Measurements from ENCODE around the gene MAP7. TPM values are rescaled to one million over a fixed set of nuclear protein-coding genes. Genes with fewer than 3 reads are reported as not detected.

The MAP7 gene
- polyA plus RNA-seq, 1 donor from 2014 or later: 5.1 TPM

- no peak overlapping the region for H3K27ac ChIP-seq (ENCODE audit: low read length)
These were observed 120.8 kb downstream of the MAP7 start for GRCh38 chr6:136429264-136430065.

DNA sequence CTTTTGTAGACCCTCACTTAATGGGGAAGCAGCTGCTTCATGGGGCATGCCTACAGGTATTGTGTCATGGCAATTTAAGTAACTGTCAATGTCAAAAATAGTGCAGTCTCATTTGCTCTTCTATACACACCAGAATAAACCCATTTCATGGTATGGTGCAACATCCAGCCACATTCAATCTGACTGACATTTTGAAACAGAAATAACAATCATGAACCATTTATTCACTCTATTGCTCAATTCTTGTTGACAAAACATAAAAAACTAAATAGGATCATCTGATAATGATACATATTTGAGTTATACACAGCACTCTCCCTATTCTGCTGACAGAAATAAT, 122.9 kb downstream of the MAP7 start:
- Histone ChIP-seq H4K20me1 (ENCODE audit: insufficient read depth) (no peaks in the 10 kb centered on the region), H3K9ac (ENCODE audit: low read length) (no peak overlapping the region), H3K79me2 (replicated peaks; ENCODE audit: insufficient read depth, low read length) (no peaks in the 10 kb centered on the region), H3K27me3 (ENCODE audit: insufficient read depth, low read depth, low read length) (no peaks in the 10 kb centered on the region), H3K27ac (ENCODE audit: low read length) (no peak overlapping the region), H2AFZ (ENCODE audit: low read depth, low read length) (no peak overlapping the region), H3K36me3 (ENCODE audit: insufficient read depth, low read length) (no peaks in the 10 kb centered on the region), H3K9me2 (ENCODE audit: insufficient read depth, low read length) (no peaks in the 10 kb centered on the region), H3K9me3 (ENCODE audit: low read length) (no peaks in the 10 kb centered on the region), H3F3A (ENCODE audit: insufficient read depth, low read length, poor library complexity, severe bottlenecking) (no peaks in the 10 kb centered on the region), H3K4me3 (ENCODE audit: low read length) (no peak overlapping the region), H3K4me2 (ENCODE audit: low read length) (no peak overlapping the region)
- TF ChIP-seq, protein P1, sequence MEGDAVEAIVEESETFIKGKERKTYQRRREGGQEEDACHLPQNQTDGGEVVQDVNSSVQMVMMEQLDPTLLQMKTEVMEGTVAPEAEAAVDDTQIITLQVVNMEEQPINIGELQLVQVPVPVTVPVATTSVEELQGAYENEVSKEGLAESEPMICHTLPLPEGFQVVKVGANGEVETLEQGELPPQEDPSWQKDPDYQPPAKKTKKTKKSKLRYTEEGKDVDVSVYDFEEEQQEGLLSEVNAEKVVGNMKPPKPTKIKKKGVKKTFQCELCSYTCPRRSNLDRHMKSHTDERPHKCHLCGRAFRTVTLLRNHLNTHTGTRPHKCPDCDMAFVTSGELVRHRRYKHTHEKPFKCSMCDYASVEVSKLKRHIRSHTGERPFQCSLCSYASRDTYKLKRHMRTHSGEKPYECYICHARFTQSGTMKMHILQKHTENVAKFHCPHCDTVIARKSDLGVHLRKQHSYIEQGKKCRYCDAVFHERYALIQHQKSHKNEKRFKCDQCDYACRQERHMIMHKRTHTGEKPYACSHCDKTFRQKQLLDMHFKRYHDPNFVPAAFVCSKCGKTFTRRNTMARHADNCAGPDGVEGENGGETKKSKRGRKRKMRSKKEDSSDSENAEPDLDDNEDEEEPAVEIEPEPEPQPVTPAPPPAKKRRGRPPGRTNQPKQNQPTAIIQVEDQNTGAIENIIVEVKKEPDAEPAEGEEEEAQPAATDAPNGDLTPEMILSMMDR (IDR thresholded peaks at IDR 0.05; ENCODE audit: poor library complexity, severe bottlenecking): no peak
- TF ChIP-seq, protein P2, sequence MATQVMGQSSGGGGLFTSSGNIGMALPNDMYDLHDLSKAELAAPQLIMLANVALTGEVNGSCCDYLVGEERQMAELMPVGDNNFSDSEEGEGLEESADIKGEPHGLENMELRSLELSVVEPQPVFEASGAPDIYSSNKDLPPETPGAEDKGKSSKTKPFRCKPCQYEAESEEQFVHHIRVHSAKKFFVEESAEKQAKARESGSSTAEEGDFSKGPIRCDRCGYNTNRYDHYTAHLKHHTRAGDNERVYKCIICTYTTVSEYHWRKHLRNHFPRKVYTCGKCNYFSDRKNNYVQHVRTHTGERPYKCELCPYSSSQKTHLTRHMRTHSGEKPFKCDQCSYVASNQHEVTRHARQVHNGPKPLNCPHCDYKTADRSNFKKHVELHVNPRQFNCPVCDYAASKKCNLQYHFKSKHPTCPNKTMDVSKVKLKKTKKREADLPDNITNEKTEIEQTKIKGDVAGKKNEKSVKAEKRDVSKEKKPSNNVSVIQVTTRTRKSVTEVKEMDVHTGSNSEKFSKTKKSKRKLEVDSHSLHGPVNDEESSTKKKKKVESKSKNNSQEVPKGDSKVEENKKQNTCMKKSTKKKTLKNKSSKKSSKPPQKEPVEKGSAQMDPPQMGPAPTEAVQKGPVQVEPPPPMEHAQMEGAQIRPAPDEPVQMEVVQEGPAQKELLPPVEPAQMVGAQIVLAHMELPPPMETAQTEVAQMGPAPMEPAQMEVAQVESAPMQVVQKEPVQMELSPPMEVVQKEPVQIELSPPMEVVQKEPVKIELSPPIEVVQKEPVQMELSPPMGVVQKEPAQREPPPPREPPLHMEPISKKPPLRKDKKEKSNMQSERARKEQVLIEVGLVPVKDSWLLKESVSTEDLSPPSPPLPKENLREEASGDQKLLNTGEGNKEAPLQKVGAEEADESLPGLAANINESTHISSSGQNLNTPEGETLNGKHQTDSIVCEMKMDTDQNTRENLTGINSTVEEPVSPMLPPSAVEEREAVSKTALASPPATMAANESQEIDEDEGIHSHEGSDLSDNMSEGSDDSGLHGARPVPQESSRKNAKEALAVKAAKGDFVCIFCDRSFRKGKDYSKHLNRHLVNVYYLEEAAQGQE (IDR thresholded peaks at IDR 0.05; ENCODE audit: borderline replicate concordance): no peak
- TF ChIP-seq EP300 (conservative IDR thresholded peaks at IDR 0.05; ENCODE audit: poor library complexity, severe bottlenecking) (no peak), SMC3 (conservative IDR thresholded peaks at IDR 0.05; ENCODE audit: poor library complexity) (no peak), POLR2AphosphoS5 (IDR thresholded peaks at IDR 0.05) (no peak), MXI1 (conservative IDR thresholded peaks at IDR 0.05; ENCODE audit: poor library complexity, severe bottlenecking) (no peak), TAF1 (IDR thresholded peaks at IDR 0.05; ENCODE audit: low read depth) (no peak), EZH2 (IDR thresholded peaks at IDR 0.05; ENCODE audit: borderline replicate concordance, insufficient read depth, low read length, poor library complexity, severe bottlenecking) (no peak), RAD21 (conservative IDR thresholded peaks at IDR 0.05) (no peak)

More at GRCh38 chr6:136429264-136430065, 120.8 kb downstream of the MAP7 start:
- H3K4me2 ChIP-seq (ENCODE audit: low read length): no peak overlapping the region
- no peaks in the 10 kb centered on the region for H3K27me3 ChIP-seq (ENCODE audit: insufficient read depth, low read depth, low read length)
- no peak overlapping the region for H3K9ac ChIP-seq (ENCODE audit: low read length)
- TF ChIP-seq MXI1 (conservative IDR thresholded peaks at IDR 0.05; ENCODE audit: poor library complexity, severe bottlenecking) (no peak), RAD21 (conservative IDR thresholded peaks at IDR 0.05) (no peak), EZH2 (IDR thresholded peaks at IDR 0.05; ENCODE audit: borderline replicate concordance, insufficient read depth, low read length, poor library complexity, severe bottlenecking) (no peak), SMC3 (conservative IDR thresholded peaks at IDR 0.05; ENCODE audit: poor library complexity) (no peak)
- TF ChIP-seq, protein P1 (IDR thresholded peaks at IDR 0.05; ENCODE audit: poor library complexity, severe bottlenecking): no peak
- no peaks in the 10 kb centered on the region for H3K9me2 ChIP-seq (ENCODE audit: insufficient read depth, low read length)
- H2AFZ ChIP-seq (ENCODE audit: low read depth, low read length): no peak overlapping the region
- no peaks in the 10 kb centered on the region for H3F3A ChIP-seq (ENCODE audit: insufficient read depth, low read length, poor library complexity, severe bottlenecking)
- no peaks in the 10 kb centered on the region for H4K20me1 ChIP-seq (ENCODE audit: insufficient read depth)
- no peaks in the 10 kb centered on the region for H3K9me3 ChIP-seq (ENCODE audit: low read length)
- H3K36me3 ChIP-seq (ENCODE audit: insufficient read depth, low read length): no peaks in the 10 kb centered on the region
- H3K79me2 ChIP-seq (replicated peaks; ENCODE audit: insufficient read depth, low read length): no peaks in the 10 kb centered on the region
- no peak overlapping the region for H3K4me3 ChIP-seq (ENCODE audit: low read length)

Measured in neural cell (in vitro differentiated cells).